ENCODE results near the gene RC3H2. TPM values are rescaled to one million over a fixed set of nuclear protein-coding genes. Genes with fewer than 3 reads are reported as not detected.

RC3H2 gene
- total and polyA plus RNA-seq, 2 of the 13 experiments (the other 11 are each of a cell fraction or from before 2014, with no cell fraction given) = 21.0 to 36.4 TPM

GRCh38 chr9:122912964-122913673, 8.0 kb upstream of the RC3H2 start, which contains the start of gene ZBTB6 (continued):
- TF ChIP-seq NBN (conservative IDR thresholded peaks at IDR 0.05) (no peak), ZNF207 (IDR thresholded peaks at IDR 0.05; ENCODE audit: borderline replicate concordance) (no peak), HNRNPH1 (optimal IDR thresholded peaks at IDR 0.05; ENCODE audit: low read depth, low read length) (no peak), ZNF720 (CRISPR knock-in tag; IDR thresholded peaks at IDR 0.05) (no peak), NAIF1 (CRISPR knock-in tag; IDR thresholded peaks at IDR 0.05; ENCODE audit: borderline replicate concordance) (peak; percentile 50; the same call in 1 of the 2 replicates), XBP1 (CRISPR knock-in tag; IDR thresholded peaks at IDR 0.05) (no peak), ZBTB8A (CRISPR knock-in tag; IDR thresholded peaks at IDR 0.05; ENCODE audit: borderline replicate concordance, low read depth) (no peak), E2F2 (CRISPR knock-in tag; IDR thresholded peaks at IDR 0.05; ENCODE audit: borderline replicate concordance) (no peak), SOX13 (IDR thresholded peaks at IDR 0.05) (no peak), SOX13 (CRISPR knock-in tag; conservative IDR thresholded peaks at IDR 0.05 in 1 of 2, IDR thresholded peaks at IDR 0.05 in 1 of 2) (peak in 1 of 2 experiments; percentile 4; a peak in 1 of 4 replicates), ZNF564 (CRISPR knock-in tag; IDR thresholded peaks at IDR 0.05) (no peak), DMAP1 (CRISPR knock-in tag; IDR thresholded peaks at IDR 0.05) (peak; percentile 63), ZNF335 (CRISPR knock-in tag; IDR thresholded peaks at IDR 0.05) (peak; percentile 94), ZNF777 (CRISPR knock-in tag; IDR thresholded peaks at IDR 0.05) (no peak), ARNT2 (CRISPR knock-in tag; IDR thresholded peaks at IDR 0.05; ENCODE audit: low read depth) (no peak), ZBTB49 (CRISPR knock-in tag; IDR thresholded peaks at IDR 0.05; ENCODE audit: borderline replicate concordance) (no peak), MBD4 (IDR thresholded peaks at IDR 0.05; ENCODE audit: borderline replicate concordance, low read length) (no peak), RFX3 (CRISPR knock-in tag; IDR thresholded peaks at IDR 0.05) (no peak), ZMYM2 (CRISPR knock-in tag; IDR thresholded peaks at IDR 0.05) (peak; percentile 36; the same call in 1 of the 2 replicates), ZSCAN31 (CRISPR knock-in tag; IDR thresholded peaks at IDR 0.05; ENCODE audit: low read depth) (peak; percentile 77), ZKSCAN1 (IDR thresholded peaks at IDR 0.05; ENCODE audit: low read length) (no peak), ARID5B (CRISPR knock-in tag; IDR thresholded peaks at IDR 0.05) (peak; percentile 35; the same call in 1 of the 2 replicates), NR2C2 (CRISPR knock-in tag; IDR thresholded peaks at IDR 0.05; ENCODE audit: borderline replicate concordance) (peak; percentile 100)
